BLaER1 treated with 17β-estradiol and CSF1 and Interleukin-3, amounts not matched to agents 10 nM and 100 nM (cell line): Measurements from ENCODE around the gene CYBB.

Source experiments
- H3K27ac ChIP-seq, 11 experiments: shearing (Covaris generic); formaldehyde crosslinking; 2 replicates each; pipeline ENCODE4 v1.8.1; 2022
- H3K27me3 ChIP-seq, 11 experiments: shearing (Covaris generic); formaldehyde crosslinking; 2 replicates each; pipeline ENCODE4 v1.8.1; 2022
- H3K36me3 ChIP-seq, 11 experiments: shearing (Covaris generic); formaldehyde crosslinking; 2 replicates each; pipeline ENCODE4 v1.8.1; 2022
- H3K4me1 ChIP-seq, 10 experiments: shearing (Covaris generic); formaldehyde crosslinking; 2 replicates each; pipeline ENCODE4 v1.8.1; 2022
- H3K4me2 ChIP-seq, 11 experiments: shearing (Covaris generic); formaldehyde crosslinking; 2 replicates each; pipeline ENCODE4 v1.8.1; 2022
- H3K4me3 ChIP-seq, 10 experiments: shearing (Covaris generic); formaldehyde crosslinking; 2 replicates each; pipeline ENCODE4 v1.8.1; 2022
- H3K9ac ChIP-seq, 11 experiments: shearing (Covaris generic); formaldehyde crosslinking; 2 replicates each; pipeline ENCODE4 v1.8.1; 2022
- H3K9me3 ChIP-seq, 11 experiments: shearing (Covaris generic); formaldehyde crosslinking; replicated peaks in 1 of 11; 2 replicates each; pipeline ENCODE4 v1.8.1; 2022
- H4K20me1 ChIP-seq, 11 experiments: shearing (Covaris generic); formaldehyde crosslinking; 2 replicates each; pipeline ENCODE4 v1.8.1; 2022
- Cebpa-rat ChIP-seq, 11 experiments: shearing (Covaris generic); IDR thresholded peaks; 2 replicates each; pipeline ENCODE4 v1.8.1; 2022

Gene CYBB

GRCh38 chrX:37846141-37846540 is 66.3 kb downstream of the CYBB start:
- no peak overlapping the region for H3K27ac ChIP-seq
- no peak overlapping the region for H3K9ac ChIP-seq
- H3K4me2 ChIP-seq: peak overlapping the region in 9 of 11 experiments; percentile 38 to 73 (median 66); a peak in 15 of 22 replicates
- H4K20me1 ChIP-seq: no peaks in the 10 kb centered on the region
- peaks cover 0 to 23% (median 11%) of the 10 kb centered on the region in 11 experiments; a peak in 10 of 22 replicates for H3K27me3 ChIP-seq
- no peaks in the 10 kb centered on the region; a peak in 2 of 22 replicates for H3K36me3 ChIP-seq
- TF ChIP-seq Cebpa-rat (IDR thresholded peaks at IDR 0.05): no peak
- peak overlapping the region in 6 of 10 experiments; percentile 68 to 76 (median 69); a peak in 6 of 20 replicates for H3K4me3 ChIP-seq
- H3K4me1 ChIP-seq: peaks cover 0 to 8% (median 0%) of the 10 kb centered on the region in 10 experiments; a peak in 4 of 20 replicates
- peaks cover 0 to 24% (median 15%) of the 10 kb centered on the region in 11 experiments; a peak in 14 of 22 replicates for H3K9me3 ChIP-seq

GRCh38 chrX:37846558-37846933 is 66.7 kb downstream of the CYBB start:
- peak overlapping the region; percentile 57 to 76 (median 68) for H3K4me3 ChIP-seq
- peak overlapping the region in 5 of 11 experiments; percentile 56 to 77 (median 67); a peak in 10 of 22 replicates for H3K27ac ChIP-seq
- peak overlapping the region; percentile 66 to 83 (median 77); a peak in 19 of 22 replicates for H3K9ac ChIP-seq

GRCh38 chrX:37846934-37847732 is 67.3 kb downstream of the CYBB start, which contains the start of gene DYNLT3:
Gene DYNLT3, minus strand, starts transcription at chrX:37847571. Its CDS starts 61 bp downstream, at chrX:37847510.
- Histone ChIP-seq H4K20me1 (no peaks in the 10 kb centered on the region), H3K9me3 (peaks cover 0 to 25% (median 16%) of the 10 kb centered on the region in 11 experiments; a peak in 14 of 22 replicates), H3K4me2 (peak within 1 kb of the TSS; percentile 43 to 73 (median 66)), H3K27me3 (peaks cover 0 to 23% (median 11%) of the 10 kb centered on the region in 11 experiments; a peak in 10 of 22 replicates), H3K36me3 (no peaks in the 10 kb centered on the region; a peak in 1 of 22 replicates), H3K4me1 (peaks cover 0 to 8% (median 0%) of the 10 kb centered on the region in 10 experiments; a peak in 4 of 20 replicates), H3K9ac (peak within 1 kb of the TSS; percentile 66 to 83 (median 77)), H3K4me3 (peak within 1 kb of the TSS; percentile 57 to 76 (median 68)), H3K27ac (peak within 1 kb of the TSS; percentile 34 to 77 (median 65); a peak in 21 of 22 replicates)
- no peak for TF ChIP-seq Cebpa-rat (IDR thresholded peaks at IDR 0.05)

More at GRCh38 chrX:37846558-37846933, 66.7 kb downstream of the CYBB start:
- no peaks in the 10 kb centered on the region for H4K20me1 ChIP-seq
- no peaks in the 10 kb centered on the region; a peak in 1 of 22 replicates for H3K36me3 ChIP-seq
- H3K9me3 ChIP-seq: peaks cover 0 to 25% (median 16%) of the 10 kb centered on the region in 11 experiments; a peak in 14 of 22 replicates
- peaks cover 0 to 23% (median 11%) of the 10 kb centered on the region in 11 experiments; a peak in 10 of 22 replicates for H3K27me3 ChIP-seq
- TF ChIP-seq Cebpa-rat (IDR thresholded peaks at IDR 0.05): no peak
- H3K4me1 ChIP-seq: peaks cover 0 to 8% (median 0%) of the 10 kb centered on the region in 10 experiments; a peak in 4 of 20 replicates
- H3K4me2 ChIP-seq: peak overlapping the region; percentile 43 to 73 (median 66); a peak in 21 of 22 replicates

GRCh38 chrX:37847733-37848197 is 67.9 kb downstream of the CYBB start:
- TF ChIP-seq Cebpa-rat (IDR thresholded peaks at IDR 0.05): no peak
- Histone ChIP-seq H3K4me1 (peaks cover 0 to 8% (median 0%) of the 10 kb centered on the region in 10 experiments; a peak in 4 of 20 replicates), H4K20me1 (no peaks in the 10 kb centered on the region), H3K4me3 (peak overlapping the region; percentile 57 to 76 (median 68)), H3K9ac (peak overlapping the region; percentile 66 to 83 (median 77); a peak in 21 of 22 replicates), H3K4me2 (peak overlapping the region; percentile 43 to 73 (median 66)), H3K36me3 (no peaks in the 10 kb centered on the region; a peak in 1 of 22 replicates), H3K9me3 (peaks cover 0 to 25% (median 16%) of the 10 kb centered on the region in 11 experiments; a peak in 14 of 22 replicates), H3K27me3 (peaks cover 0 to 23% (median 11%) of the 10 kb centered on the region in 11 experiments; a peak in 10 of 22 replicates), H3K27ac (peak overlapping the region in 10 of 11 experiments; percentile 56 to 77 (median 65); a peak in 20 of 22 replicates)

- H3K9me3 ChIP-seq: peaks cover 0 to 12% (median 5%) of the 10 kb centered on the region in 11 experiments; a peak in 6 of 22 replicates
- no peaks in the 10 kb centered on the region for H3K4me1 ChIP-seq
- no peak overlapping the region for H3K9ac ChIP-seq
- no peaks in the 10 kb centered on the region for H4K20me1 ChIP-seq
- H3K27ac ChIP-seq: no peak overlapping the region
- no peaks in the 10 kb centered on the region for H3K27me3 ChIP-seq
- no peak overlapping the region for H3K4me2 ChIP-seq
- no peak overlapping the region for H3K4me3 ChIP-seq
- TF ChIP-seq Cebpa-rat (IDR thresholded peaks at IDR 0.05): no peak
- H3K36me3 ChIP-seq: no peaks in the 10 kb centered on the region
These were observed 74.3 kb downstream of the CYBB start for GRCh38 chrX:37854148-37854547.

- Histone ChIP-seq H3K4me2 (no peak overlapping the region), H3K9ac (no peak overlapping the region), H3K4me1 (no peaks in the 10 kb centered on the region), H3K36me3 (no peaks in the 10 kb centered on the region), H3K4me3 (no peak overlapping the region), H3K27me3 (no peaks in the 10 kb centered on the region), H3K27ac (no peak overlapping the region), H3K9me3 (peaks cover 0 to 12% (median 3%) of the 10 kb centered on the region in 11 experiments; a peak in 5 of 22 replicates), H4K20me1 (no peaks in the 10 kb centered on the region)
- TF ChIP-seq Cebpa-rat (IDR thresholded peaks at IDR 0.05): no peak
These were observed 74.9 kb downstream of the CYBB start for GRCh38 chrX:37854748-37855147.

- no peaks in the 10 kb centered on the region for H3K27me3 ChIP-seq
- H4K20me1 ChIP-seq: no peaks in the 10 kb centered on the region
- H3K36me3 ChIP-seq: no peaks in the 10 kb centered on the region
- no peak overlapping the region for H3K4me3 ChIP-seq
- TF ChIP-seq Cebpa-rat (IDR thresholded peaks at IDR 0.05): no peak
- no peak overlapping the region for H3K4me2 ChIP-seq
- H3K9me3 ChIP-seq: peaks cover 0 to 9% (median 4%) of the 10 kb centered on the region in 11 experiments; a peak in 13 of 22 replicates
- no peaks in the 10 kb centered on the region for H3K4me1 ChIP-seq
- H3K9ac ChIP-seq: no peak overlapping the region
- no peak overlapping the region for H3K27ac ChIP-seq
These were observed 80.9 kb downstream of the CYBB start for GRCh38 chrX:37860721-37861120.

- TF ChIP-seq Cebpa-rat (IDR thresholded peaks at IDR 0.05): no peak
These were observed 83.0 kb downstream of the CYBB start for GRCh38 chrX:37862851-37863250.

More at GRCh38 chrX:37862851-37863250, 83.0 kb downstream of the CYBB start:
- H3K27ac ChIP-seq: no peak overlapping the region
- peaks cover 0 to 5% (median 0%) of the 10 kb centered on the region in 10 experiments; a peak in 3 of 20 replicates for H3K4me1 ChIP-seq
- H4K20me1 ChIP-seq: no peaks in the 10 kb centered on the region
- H3K4me3 ChIP-seq: no peak overlapping the region
- no peak overlapping the region for H3K9ac ChIP-seq
- no peaks in the 10 kb centered on the region for H3K36me3 ChIP-seq
- no peak overlapping the region for H3K4me2 ChIP-seq
- peaks cover 20 to 27% (median 25%) of the 10 kb centered on the region in 11 experiments for H3K9me3 ChIP-seq
- H3K27me3 ChIP-seq: no peaks in the 10 kb centered on the region
